GM21390 (cell line): ENCODE results near the gene CD9.
A peak's percentile ranks its signal among the peaks of the same experiment; 100 is the strongest.

Experiments used
- ATAC-seq: cut with Tn5 transposase; IDR thresholded peaks from one replicate; pipeline ENCODE4 v1.9.1; 2021; ENCODE audit not compliant: unreplicated experiment

Gene CD9

GRCh38 chr12:6273205-6273540, 73.0 kb downstream of the CD9 start:
- no peak for ATAC-seq

GRCh38 chr12:6273541-6274230, 73.5 kb downstream of the CD9 start:
- ATAC-seq, result no peak

- ATAC-seq, result no peak
Measured at GRCh38 chr12:6274231-6275221, 74.3 kb downstream of the CD9 start.

GRCh38 chr12:6275928-6276887, 76.0 kb downstream of the CD9 start:
- ATAC-seq, result no peak

- ATAC-seq, result no peak
Measured at GRCh38 chr12:6276956-6277620, 76.9 kb downstream of the CD9 start.

- ATAC-seq, result peak; percentile 29
Measured at GRCh38 chr12:6277982-6278438, 77.8 kb downstream of the CD9 start.

- peak; percentile 76 for ATAC-seq
Measured at GRCh38 chr12:6278439-6279255, 78.4 kb downstream of the CD9 start.

GRCh38 chr12:6279256-6279628, 79.0 kb downstream of the CD9 start:
- no peak for ATAC-seq

- ATAC-seq, result no peak
Measured at GRCh38 chr12:6279631-6280030, 79.4 kb downstream of the CD9 start.

GRCh38 chr12:6280053-6280469, 79.9 kb downstream of the CD9 start:
- ATAC-seq, result no peak

GRCh38 chr12:6280672-6281071, 80.5 kb downstream of the CD9 start:
- no peak for ATAC-seq

GRCh38 chr12:6281081-6281809, 81.0 kb downstream of the CD9 start:
- no peak for ATAC-seq

- no peak for ATAC-seq
Measured at GRCh38 chr12:6282453-6282840, 82.2 kb downstream of the CD9 start.

- no peak for ATAC-seq
Measured at GRCh38 chr12:6284273-6284672, 84.1 kb downstream of the CD9 start.

- no peak for ATAC-seq
Measured at GRCh38 chr12:6285063-6285477, 84.9 kb downstream of the CD9 start.

GRCh38 chr12:6285532-6286306, 85.5 kb downstream of the CD9 start:
- no peak for ATAC-seq
